Activated CD4-positive, alpha-beta T cell treated with anti-CD3 and anti-CD28 coated beads, Interleukin-10, Interleukin-2, amounts not matched to agents 100 ng/mL and 50 ng/mL, durations not matched to agents 16 hours and 8 hours (primary cell): Measurements from ENCODE around the gene HSPBAP1.

Experiments
- DNase-seq: peaks from one replicate; pipeline ENCODE4 v3.0.0-alpha.2; 2020

HSPBAP1 gene

GRCh38 chr3:122793568-122794416 lies at the start of gene HSPBAP1:
TSS of gene HSPBAP1 (minus strand) at chr3:122793831. CDS start at chr3:122793680, 151 bp downstream.
- peak; percentile 92 for DNase-seq

GRCh38 chr3:122835590-122835989 lies 42.0 kb upstream of the HSPBAP1 start:
- no peak for DNase-seq

DNA sequence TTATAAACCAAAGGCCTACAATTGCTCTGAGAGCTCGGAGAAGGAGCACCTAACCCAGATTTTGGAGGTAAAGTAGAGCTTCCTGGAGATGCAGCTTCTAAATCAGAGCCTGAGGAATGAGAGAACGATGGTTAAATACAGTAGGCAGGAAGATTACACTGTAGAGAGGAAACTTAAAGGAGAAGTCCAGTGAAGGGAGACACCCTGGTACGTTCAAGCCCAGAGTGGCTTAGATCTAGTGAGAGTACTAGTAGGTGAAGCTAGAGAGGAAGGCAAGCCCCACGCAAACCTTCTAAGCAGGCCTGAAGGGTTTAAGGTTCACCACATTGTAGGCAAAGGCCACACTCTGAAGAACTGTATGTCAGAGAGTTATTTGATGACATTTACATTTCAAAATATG lies 34.6 kb upstream of the HSPBAP1 start:
- DNase-seq: no peak

DNA sequence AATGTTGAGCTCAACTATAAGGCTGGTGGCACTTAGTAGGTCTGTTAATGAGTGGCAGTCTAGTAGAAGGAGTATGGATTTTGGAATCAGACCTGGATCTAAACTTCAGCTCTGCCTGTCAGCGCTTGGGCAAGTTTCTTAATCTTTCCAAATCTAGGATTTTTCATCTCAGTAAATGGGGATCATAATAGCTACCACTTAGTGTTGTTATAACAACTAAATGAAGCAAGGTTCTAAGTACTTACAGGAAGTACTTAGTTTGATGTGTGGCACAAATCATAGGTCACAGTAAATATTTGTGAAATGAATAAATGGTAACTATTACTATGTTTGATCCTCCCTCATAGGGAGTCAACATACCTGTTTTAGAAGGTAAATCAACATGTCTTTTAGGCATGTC lies 32.6 kb upstream of the HSPBAP1 start:
- DNase-seq: no peak

GRCh38 chr3:122825460-122825859 lies 31.8 kb upstream of the HSPBAP1 start:
- no peak for DNase-seq

DNA sequence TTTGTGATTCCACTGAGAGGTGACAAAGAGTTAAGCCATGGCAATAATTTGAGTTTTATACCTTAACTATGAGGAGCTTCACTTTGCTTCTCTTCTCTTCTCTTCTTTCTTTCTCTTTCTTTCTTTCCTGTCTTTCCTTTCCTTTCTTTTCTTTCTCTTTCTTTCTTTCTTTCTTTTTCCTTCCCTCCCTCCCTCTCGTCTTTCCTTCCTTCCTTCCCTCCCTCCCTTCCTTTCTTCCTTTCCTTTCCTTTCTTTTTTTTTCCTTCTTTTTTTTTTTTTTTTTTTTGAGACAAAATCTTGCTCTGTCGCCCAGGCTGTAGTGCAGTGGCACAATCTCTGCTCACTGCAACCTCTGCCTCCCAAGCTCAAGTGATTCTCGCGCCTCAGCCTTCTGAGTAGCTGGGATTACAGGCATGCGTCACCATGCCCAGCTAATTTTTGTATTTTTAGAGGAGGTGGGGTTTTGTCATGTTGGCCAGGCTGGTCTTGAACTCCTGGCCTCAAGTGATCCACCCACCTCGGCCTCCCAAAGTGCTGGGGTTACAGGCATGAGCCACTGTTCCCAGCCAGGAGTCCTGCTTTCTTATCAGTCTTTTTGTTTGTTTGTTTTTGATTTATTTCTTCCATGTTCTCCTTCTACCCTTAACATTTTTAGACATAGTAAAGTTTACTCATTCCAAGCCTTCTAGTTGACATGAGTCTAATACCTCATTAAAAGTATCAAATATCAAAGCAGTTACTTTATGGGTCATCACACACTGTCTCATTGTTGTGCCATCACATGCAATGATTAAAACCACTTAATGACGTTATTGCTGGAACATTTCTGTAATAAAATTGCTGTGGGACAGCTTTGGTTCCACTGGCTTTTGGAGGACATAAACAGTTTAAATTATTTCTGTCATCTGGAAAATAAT lies 31.1 kb upstream of the HSPBAP1 start:
- no peak for DNase-seq

DNA sequence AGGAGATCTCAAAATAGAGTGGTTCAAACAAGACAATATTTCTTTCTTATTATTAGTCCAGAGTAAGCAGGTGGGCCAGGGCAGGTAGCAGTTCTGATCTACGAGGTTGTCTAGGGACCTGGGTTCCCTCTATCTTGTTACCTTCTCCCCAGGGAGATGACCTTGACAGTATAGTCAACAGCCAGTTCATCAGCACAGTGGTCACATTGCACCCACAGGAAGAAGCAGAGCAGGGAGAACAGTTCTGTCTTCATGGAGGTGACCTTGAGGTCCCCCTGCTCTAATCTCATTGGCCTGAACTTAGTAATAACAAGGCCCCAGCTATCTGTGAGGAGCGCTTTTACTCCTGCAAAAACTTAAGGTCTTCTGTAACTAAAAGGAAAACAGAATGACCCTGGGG lies 23.0 kb upstream of the HSPBAP1 start:
- no peak for DNase-seq

DNA sequence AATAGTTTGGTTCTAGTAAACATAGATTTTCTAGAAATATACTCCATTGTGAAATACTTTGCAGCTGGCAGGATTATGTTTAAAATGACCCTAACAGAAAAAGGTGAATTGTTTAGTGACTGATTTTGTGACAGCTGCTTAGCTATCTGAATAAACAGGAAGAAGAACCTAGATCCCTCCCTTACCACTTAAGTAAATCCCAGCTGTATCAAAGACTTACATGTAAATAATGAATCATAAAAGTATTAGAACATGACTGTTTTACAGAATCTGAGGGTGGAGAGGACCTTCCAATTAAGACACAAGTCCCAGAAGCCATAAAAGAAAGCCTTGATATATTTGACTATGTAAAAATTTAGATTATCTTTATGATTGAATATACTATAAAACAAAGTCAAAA lies 17.1 kb upstream of the HSPBAP1 start:
- DNase-seq: no peak

- peak; percentile 34 for DNase-seq
These were observed 10.3 kb upstream of the HSPBAP1 start for GRCh38 chr3:122803977-122804376.

GRCh38 chr3:122802323-122802722 lies 8.7 kb upstream of the HSPBAP1 start:
- no peak for DNase-seq

DNA sequence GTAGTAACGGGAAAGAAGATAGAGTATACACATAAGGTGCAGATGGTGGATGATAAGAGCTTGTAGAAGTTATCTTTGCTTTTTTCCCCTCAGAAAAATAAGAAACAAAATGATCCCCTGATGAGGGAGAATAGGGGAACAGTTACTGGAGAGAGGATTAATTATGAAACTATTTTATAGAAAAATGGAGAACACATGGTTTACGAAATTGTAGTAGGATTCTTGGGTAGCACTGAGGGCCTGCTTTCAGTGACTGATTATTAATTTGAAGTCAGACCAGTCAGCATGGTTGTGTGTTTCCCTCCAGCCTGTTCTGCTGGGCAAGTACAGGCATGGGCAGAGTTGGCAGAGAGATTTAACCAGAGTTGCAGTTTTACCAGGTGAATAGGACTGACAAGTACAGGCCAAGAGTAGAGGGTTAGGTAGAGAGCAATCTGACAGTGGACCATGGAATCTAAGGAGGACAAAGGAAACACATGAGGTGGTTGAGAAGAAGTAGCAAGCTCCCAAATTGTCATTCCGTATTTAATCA lies 7.1 kb upstream of the HSPBAP1 start:
- no peak for DNase-seq

GRCh38 chr3:122800031-122800430 lies 6.4 kb upstream of the HSPBAP1 start:
- DNase-seq: no peak

- DNase-seq: no peak
These were observed 5.7 kb upstream of the HSPBAP1 start for GRCh38 chr3:122799322-122799721.

GRCh38 chr3:122797291-122797690 lies 3.7 kb upstream of the HSPBAP1 start:
- peak; percentile 24 for DNase-seq

GRCh38 chr3:122795674-122796195 lies 2.1 kb upstream of the HSPBAP1 start:
- DNase-seq: peak; percentile 18

- peak; percentile 81 for DNase-seq
These were observed 1.4 kb upstream of the HSPBAP1 start, which contains the start of gene SLC49A4 for GRCh38 chr3:122794779-122795673. TSS of gene SLC49A4 (plus strand) at chr3:122795069. CDS start at chr3:122795193, 124 bp downstream.

GRCh38 chr3:122794483-122794778 lies 800 bp upstream of the HSPBAP1 start:
- no peak for DNase-seq

DNA sequence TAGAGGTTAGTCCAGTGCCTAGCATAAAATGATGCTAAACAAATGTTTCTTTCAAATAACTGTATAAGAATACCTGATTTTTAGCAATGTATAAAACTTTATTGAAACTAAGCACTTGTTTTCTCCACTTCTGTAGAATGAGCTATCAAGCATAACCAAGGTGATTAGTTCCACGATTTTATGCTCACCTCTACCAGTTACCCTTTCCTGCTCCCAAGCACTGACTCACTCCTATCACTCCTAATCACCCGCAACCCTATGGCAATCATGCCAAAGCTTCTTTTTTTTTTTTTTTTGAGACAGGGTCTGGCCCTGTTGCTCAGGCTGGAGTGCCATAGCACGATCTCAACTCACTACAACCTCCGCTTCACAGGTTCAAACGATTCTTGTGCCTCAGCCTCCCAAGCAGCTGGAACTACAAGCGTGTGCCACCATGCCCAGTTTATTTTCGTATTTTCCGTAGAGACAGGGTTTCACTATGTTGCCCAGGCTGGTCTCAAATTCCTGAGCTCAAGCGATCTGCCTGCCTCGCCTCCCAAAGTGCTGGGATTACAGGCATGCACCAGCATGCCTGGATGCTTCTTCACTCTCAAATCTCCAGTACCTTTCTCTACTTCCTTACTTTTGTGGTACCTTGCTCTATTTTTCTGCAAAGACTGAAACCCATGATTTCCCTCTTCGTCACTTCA lies 3.9 kb downstream of the HSPBAP1 start:
- DNase-seq: no peak

- no peak for DNase-seq
These were observed 5.8 kb downstream of the HSPBAP1 start for GRCh38 chr3:122787872-122788271.

GRCh38 chr3:122786066-122786465 lies 7.6 kb downstream of the HSPBAP1 start:
- DNase-seq: no peak

- no peak for DNase-seq
These were observed 8.4 kb downstream of the HSPBAP1 start for GRCh38 chr3:122785231-122785630.

GRCh38 chr3:122784436-122784835 lies 9.2 kb downstream of the HSPBAP1 start:
- DNase-seq: no peak
